BJ (cell line): ENCODE results near the gene OR1J4. TPM values are rescaled to one million over a fixed set of nuclear protein-coding genes. Genes with fewer than 3 reads are reported as not detected.

Source experiments
- CTCF ChIA-PET: fragments of 350-600 bp; formaldehyde crosslinking; extraction: SDS; loops from one replicate; lab custom pipeline; 2021; ENCODE audit warnings: antibody characterized with exemption, inconsistent platforms; lab: Yijun Ruan, JAX
- POLR2A ChIA-PET: fragments of 300-600 bp; sonication (Branson Sonifier 250); formaldehyde crosslinking; extraction: SDS; loops from one replicate; lab custom pipeline; 2021; ENCODE audit warnings: antibody characterized with exemption; lab: Charles Lee
- DNase-seq: peaks from one replicate; pipeline ENCODE4 v3.0.0-alpha.2; 2011; ENCODE audit warnings: low read depth
- H3K27me3 ChIP-seq: 2 replicates; pipeline ENCODE4 v1.6.0; 2011; ENCODE audit warnings: low read length; ENCODE audit not compliant: control insufficient read depth, insufficient read depth
- H3K36me3 ChIP-seq: 2 replicates; pipeline ENCODE4 v1.5.1; 2011; ENCODE audit warnings: low read length; ENCODE audit not compliant: control insufficient read depth, insufficient read depth
- H3K4me3 ChIP-seq: 2 replicates; pipeline ENCODE4 v1.5.1; 2011; ENCODE audit warnings: low read depth, mild to moderate bottlenecking, control low read depth, low read length
- CTCF ChIP-seq: IDR thresholded peaks from 2 replicates; pipeline ENCODE4 v1.5.1; 2011; ENCODE audit warnings: low read depth, mild to moderate bottlenecking, control low read depth, inconsistent platforms, low read length, moderate library complexity; ENCODE audit not compliant: insufficient read depth
- polyA plus RNA-seq: library from polyadenylated mRNA; depleted of rRNA; stranded (reverse); fragments of >200 nt; gene quantifications from 2 replicates; pipeline ENCODE4 v1.2.3, GENCODE V29; 2011

OR1J4 gene
- polyA plus RNA-seq, 1 experiment = 0.69 TPM

GRCh38 chr9:122479062-122479461 is 39.9 kb upstream of the OR1J4 start:
- no peaks in the 10 kb centered on the region for H3K27me3 ChIP-seq
- no peak for DNase-seq
- CTCF ChIA-PET = interaction anchor here (0.6 kb wide), 1 partner anchor 332 kb away, joined by 4 read pairs; no protein-coding TSS in a partner anchor
- POLR2A ChIA-PET = no interaction called here
- no peak for TF ChIP-seq CTCF
- H3K4me3 ChIP-seq = no peak overlapping the region
- no peaks in the 10 kb centered on the region for H3K36me3 ChIP-seq

GRCh38 chr9:122498883-122499288 is 20.1 kb upstream of the OR1J4 start:
- DNase-seq = peak; percentile 15
- Histone ChIP-seq H3K36me3 (no peaks in the 10 kb centered on the region), H3K4me3 (no peak overlapping the region), H3K27me3 (no peaks in the 10 kb centered on the region; the same call in 1 of the 2 replicates)
- TF ChIP-seq CTCF = peak; percentile 84
- CTCF ChIA-PET = interaction anchor here (0.7 to 2.7 kb wide), 22 partner anchors 9 to 312 kb away, joined by 3 to 20 read pairs (median 4); partner anchors contain the start of gene OR1J1
- POLR2A ChIA-PET = interaction anchor here (0.6 kb wide), 1 partner anchor 273 kb away, joined by 3 read pairs; no protein-coding TSS in a partner anchor

GRCh38 chr9:122506964-122507363 is 12.0 kb upstream of the OR1J4 start:
- H3K4me3 ChIP-seq = no peak overlapping the region
- CTCF ChIA-PET = interaction anchor here (0.6 to 2.7 kb wide), 2 partner anchors 8 to 23 kb away, joined by 4 to 20 read pairs; no protein-coding TSS in a partner anchor
- H3K36me3 ChIP-seq = no peaks in the 10 kb centered on the region
- no peak for TF ChIP-seq CTCF
- DNase-seq = no peak
- no peaks in the 10 kb centered on the region; the same call in 1 of the 2 replicates for H3K27me3 ChIP-seq
- POLR2A ChIA-PET = no interaction called here

GRCh38 chr9:122510502-122510901 is 8.4 kb upstream of the OR1J4 start, which contains the start of gene OR1J2:
Gene OR1J2, plus strand, starts transcription at chr9:122510802. Its CDS starts 0 bp downstream, at chr9:122510802.
- Histone ChIP-seq H3K36me3 (no peaks in the 10 kb centered on the region), H3K27me3 (no peaks in the 10 kb centered on the region; the same call in 1 of the 2 replicates), H3K4me3 (no peak within 1 kb of the TSS)
- ChIA-PET POLR2A (no interaction called here), CTCF (no interaction called here)
- no peak for TF ChIP-seq CTCF
- no peak for DNase-seq

GRCh38 chr9:122518226-122518625 is 715 bp upstream of the OR1J4 start:
- Histone ChIP-seq H3K4me3 (no peak overlapping the region), H3K36me3 (no peaks in the 10 kb centered on the region), H3K27me3 (no peaks in the 10 kb centered on the region; the same call in 1 of the 2 replicates)
- no peak for TF ChIP-seq CTCF
- DNase-seq = no peak
- ChIA-PET POLR2A (no interaction called here), CTCF (no interaction called here)
